ENCODE results near the gene LMAN1L. TPM values are rescaled to one million over a fixed set of nuclear protein-coding genes. Genes with fewer than 3 reads are reported as not detected.

LMAN1L gene
- total RNA-seq, 1 experiment from 2014 or later: not detected

GRCh38 chr15:74798388-74799254 is 14.0 kb upstream of the LMAN1L start:
- peaks cover 2 to 7% of the 10 kb centered on the region in 2 experiments for H3K4me1 Mint-ChIP-seq

More at GRCh38 chr15:74798388-74799254, 14.0 kb upstream of the LMAN1L start:
- no peak for DNase-seq
- H2BK120ac ChIP-seq (ENCODE audit: low read depth, low read length, poor library complexity, severe bottlenecking): no peak overlapping the region
- no peaks in the 10 kb centered on the region for H3K9me3 Mint-ChIP-seq
- H3K4me3 Mint-ChIP-seq: no peak overlapping the region
- H2BK12ac ChIP-seq (ENCODE audit: insufficient read length, low read depth, low read length): no peak overlapping the region
- no peak overlapping the region for H3K18ac ChIP-seq (ENCODE audit: insufficient read length, low read depth, low read length)
- no peak overlapping the region for H3K23ac ChIP-seq (ENCODE audit: insufficient read length, low read depth, low read length)
- no peak overlapping the region for H3K56ac ChIP-seq (ENCODE audit: insufficient read length, low read depth, low read length)
- no peak overlapping the region for H3K4me2 ChIP-seq (ENCODE audit: insufficient read depth, insufficient read length, low read length)
- H3K9ac ChIP-seq (ENCODE audit: extremely low read depth, insufficient read length, low read length): no peak overlapping the region
- no peaks in the 10 kb centered on the region for H3K79me1 ChIP-seq (ENCODE audit: insufficient read depth, low read depth, low read length, poor library complexity, severe bottlenecking)
- no peak overlapping the region for H3T11ph ChIP-seq (ENCODE audit: low read length)
- no peak overlapping the region for H2AFZ ChIP-seq (ENCODE audit: low read length)
- no peaks in the 10 kb centered on the region for H4K20me1 ChIP-seq (ENCODE audit: control insufficient read depth, insufficient read depth, insufficient read length)
- H2AK5ac ChIP-seq (ENCODE audit: insufficient read length, low read length): no peak overlapping the region
- no peaks in the 10 kb centered on the region for H3K27me3 ChIP-seq (ENCODE audit: insufficient read depth, low read length)
- no peak overlapping the region for H4K8ac ChIP-seq (replicated peaks; ENCODE audit: insufficient read length, low read depth, low read length)
- H2BK5ac ChIP-seq (ENCODE audit: insufficient read length, low read length): no peak overlapping the region
- H2BK15ac ChIP-seq (ENCODE audit: low read depth, low read length): no peak overlapping the region
- H3K36me3 Mint-ChIP-seq (ENCODE audit: insufficient read depth in 1 of 3, low read depth in 3 of 3): peaks cover 6 to 29% (median 28%) of the 10 kb centered on the region in 3 experiments; a peak in 5 of 7 replicates
- no peaks in the 10 kb centered on the region for H3K27me3 Mint-ChIP-seq (ENCODE audit: low read depth)
- no peak overlapping the region for H3K14ac ChIP-seq (ENCODE audit: insufficient read depth, low read length)
- no peaks in the 10 kb centered on the region for H3K9me3 ChIP-seq (ENCODE audit: control insufficient read depth, low read depth, low read length)
- no CpG with 5 or more reads among the region's 25 CpGs for whole genome bisulfite sequencing (ENCODE audit: extremely low coverage, insufficient read length, low lambda C conversion rate)
- no peaks in the 10 kb centered on the region for H3K79me2 ChIP-seq (ENCODE audit: insufficient read depth, low read length)
- H3K23me2 ChIP-seq (ENCODE audit: insufficient read length, low read depth, low read length, poor library complexity, severe bottlenecking): no peaks in the 10 kb centered on the region
- H3K27ac ChIP-seq (ENCODE audit: insufficient read length, low read depth, low read length): no peak overlapping the region
- H4K5ac ChIP-seq (ENCODE audit: insufficient read length, low read depth, low read length): no peak overlapping the region
- peak overlapping the region in 2 of 3 experiments; percentile 25 to 89; a peak in 2 of 7 replicates for H3K27ac Mint-ChIP-seq
- TF ChIP-seq CTCF (conservative IDR thresholded peaks at IDR 0.05): no peak
- H4K91ac ChIP-seq (ENCODE audit: insufficient read length, low read depth, low read length): no peak overlapping the region
- H2BK20ac ChIP-seq (ENCODE audit: low read depth, low read length, poor library complexity, severe bottlenecking): no peak overlapping the region
- no peaks in the 10 kb centered on the region for H3K4me1 ChIP-seq (ENCODE audit: insufficient read depth, low read length)
- no peak overlapping the region for H3K4ac ChIP-seq (ENCODE audit: low read depth, low read length)

Data from H9 (cell line).